Measurements from ENCODE around the gene RRP15. TPM values are rescaled to one million over a fixed set of nuclear protein-coding genes. Genes with fewer than 3 reads are reported as not detected.

Gene RRP15
- total and polyA plus RNA-seq, 2 of the 8 experiments (the other 6 are each of a cell fraction or from before 2014, with no cell fraction given) = 3.7 to 52.8 TPM

GRCh38 chr1:218323568-218324225 lies 38.6 kb downstream of the RRP15 start:
- Histone ChIP-seq H3K4ac (replicated peaks; ENCODE audit: insufficient read length, low read depth, low read length) (no peak overlapping the region), H2BK20ac (ENCODE audit: low read length) (no peak overlapping the region), H3K79me2 (ENCODE audit: control insufficient read depth in 1 of 2, insufficient read depth in 2 of 2, low read length in 2 of 2) (peaks cover 0 to 8% of the 10 kb centered on the region in 2 experiments; a peak in 2 of 4 replicates), H2BK12ac (ENCODE audit: low read depth, low read length) (no peak overlapping the region), H3K4me2 (ENCODE audit: insufficient read depth in 1 of 2, low read depth in 2 of 2, low read length in 2 of 2) (no peak overlapping the region), H4K20me1 (replicated peaks in 1 of 2; ENCODE audit: control insufficient read depth in 1 of 2, insufficient read depth in 2 of 2, low read length in 2 of 2) (no peaks in the 10 kb centered on the region), H3K27ac (ENCODE audit: low read depth, low read length) (no peak overlapping the region; the same call in 1 of the 2 replicates), H3K4me3 (ENCODE audit: extremely low read depth in 1 of 4, insufficient read depth in 2 of 4, low read depth in 3 of 4, low read length in 4 of 4) (no peak overlapping the region), H3K56ac (replicated peaks; ENCODE audit: insufficient read length, low read depth, low read length) (no peak overlapping the region), H2AK5ac (ENCODE audit: low read depth, low read length) (no peak overlapping the region), H2BK15ac (ENCODE audit: low read length) (no peak overlapping the region), H3K23ac (ENCODE audit: insufficient read length) (no peak overlapping the region), H3K4me1 (replicated peaks in 1 of 4; ENCODE audit: control insufficient read depth in 3 of 4, insufficient read depth in 4 of 4, low read length in 3 of 4) (no peaks in the 10 kb centered on the region), H3K79me1 (ENCODE audit: low read depth, low read length) (no peaks in the 10 kb centered on the region), H3K9me3 (ENCODE audit: insufficient read depth in 2 of 2, low read depth in 1 of 2, low read length in 1 of 2) (no peaks in the 10 kb centered on the region), H3K9ac (replicated peaks in 1 of 4; ENCODE audit: extremely low read depth in 1 of 4, low read depth in 3 of 4, low read length in 3 of 4) (no peak overlapping the region), H4K91ac (replicated peaks; ENCODE audit: insufficient read length, low read length) (no peak overlapping the region), H2AFZ (ENCODE audit: low read length) (no peak overlapping the region), H4K8ac (ENCODE audit: extremely low read depth, insufficient read depth, low read length) (peak overlapping the region; percentile 35; the same call in 1 of the 2 replicates), H3K36me3 (ENCODE audit: control insufficient read depth in 2 of 4, insufficient read depth in 4 of 4, low read length in 3 of 4) (peaks cover 0 to 16% (median 8%) of the 10 kb centered on the region in 4 experiments; a peak in 5 of 8 replicates), H2BK5ac (ENCODE audit: low read depth, low read length) (no peak overlapping the region), H4K5ac (ENCODE audit: insufficient read length, low read depth, low read length) (no peak overlapping the region), H3K27me3 (replicated peaks in 1 of 4; ENCODE audit: control insufficient read depth in 3 of 4, extremely low read depth in 1 of 4, insufficient read depth in 3 of 4, low read length in 3 of 4) (no peaks in the 10 kb centered on the region), H2BK120ac (replicated peaks; ENCODE audit: low read depth, low read length) (no peak overlapping the region), H3K18ac (ENCODE audit: extremely low read depth, low read length) (no peak overlapping the region), H3K14ac (ENCODE audit: insufficient read length) (no peak overlapping the region), H3K23me2 (ENCODE audit: low read depth, low read length) (no peaks in the 10 kb centered on the region)
- FAIRE-seq (no peak), DNase-seq (ENCODE audit: low read depth in 1 of 2, low spot score in 2 of 2) (no peak)
- WGBS, 2 experiments (ENCODE audit: extremely low coverage in 1 of 2, insufficient coverage in 1 of 2, insufficient read length in 1 of 2, insufficient replicate concordance in 2 of 2, low coverage in 1 of 2, low lambda C conversion rate in 2 of 2, missing lambda C conversion rate in 1 of 2) = 93% methylated on average over 13 of the region's 21 CpGs; no CpG with 5 or more reads in 1 of the 2 experiments
- ChIA-PET CTCF (ENCODE audit: partially characterized antibody) (interaction anchor here (0.5 to 1.5 kb wide), 4 partner anchors 9 to 23 kb away, joined by 3 to 6 read pairs (median 3); no protein-coding TSS in a partner anchor), POLR2A (ENCODE audit: partially characterized antibody) (interaction anchor here (0.5 to 1.5 kb wide), 2 partner anchors 39 to 295 kb away, joined by 3 read pairs; partner anchors contain the start of gene RRP15)

Measured in H1 (cell line).